GM18511 (cell line): ENCODE results near the gene SEMA5B.

Source experiments
- ATAC-seq: cut with Tn5 transposase; IDR thresholded peaks from one replicate; pipeline ENCODE4 v1.9.1; 2021; ENCODE audit warnings: mild to moderate bottlenecking, moderate library complexity; ENCODE audit not compliant: unreplicated experiment

Gene SEMA5B

GRCh38 chr3:123060054-123060453, 32.5 kb upstream of the SEMA5B start:
- ATAC-seq = no peak

GRCh38 chr3:123058505-123058904, 30.9 kb upstream of the SEMA5B start:
- no peak for ATAC-seq

GRCh38 chr3:123055352-123055751, 27.8 kb upstream of the SEMA5B start:
- no peak for ATAC-seq

GRCh38 chr3:123054931-123055330, 27.4 kb upstream of the SEMA5B start:
- no peak for ATAC-seq

- ATAC-seq = no peak
These were observed 26.7 kb upstream of the SEMA5B start for GRCh38 chr3:123054109-123054778.

- ATAC-seq = no peak
These were observed 25.5 kb upstream of the SEMA5B start for GRCh38 chr3:123053107-123053506.

GRCh38 chr3:123050666-123051065, 23.1 kb upstream of the SEMA5B start:
- no peak for ATAC-seq

- no peak for ATAC-seq
These were observed 21.1 kb upstream of the SEMA5B start for GRCh38 chr3:123048480-123049237.

- no peak for ATAC-seq
These were observed 19.4 kb upstream of the SEMA5B start for GRCh38 chr3:123047062-123047319.

- ATAC-seq = no peak
These were observed 18.9 kb upstream of the SEMA5B start for GRCh38 chr3:123046262-123047061.

- no peak for ATAC-seq
These were observed 17.6 kb upstream of the SEMA5B start for GRCh38 chr3:123044981-123045763.

GRCh38 chr3:123042413-123042812, 14.8 kb upstream of the SEMA5B start:
- ATAC-seq = no peak

- ATAC-seq = no peak
These were observed 11.6 kb upstream of the SEMA5B start for GRCh38 chr3:123039178-123039577.

- ATAC-seq = no peak
These were observed 11.2 kb upstream of the SEMA5B start for GRCh38 chr3:123038751-123039150.

- ATAC-seq = no peak
These were observed 9.4 kb upstream of the SEMA5B start for GRCh38 chr3:123037015-123037375.

- ATAC-seq = no peak
These were observed 8.9 kb upstream of the SEMA5B start for GRCh38 chr3:123036352-123037014.

GRCh38 chr3:123034996-123035395, 7.4 kb upstream of the SEMA5B start:
- ATAC-seq = no peak

- no peak for ATAC-seq
These were observed 6.6 kb upstream of the SEMA5B start for GRCh38 chr3:123034120-123034519.

- ATAC-seq = no peak
These were observed 4.5 kb upstream of the SEMA5B start for GRCh38 chr3:123032057-123032456.

GRCh38 chr3:123031051-123031450, 3.5 kb upstream of the SEMA5B start:
- no peak for ATAC-seq
